IMR-90 (cell line): ENCODE results near the gene DKK2.
A peak's percentile ranks its signal among the peaks of the same experiment; 100 is the strongest.

Experiments used
- CEBPB ChIP-seq: IDR thresholded peaks from 2 replicates; pipeline ENCODE4 v1.6.1; 2012; ENCODE audit warnings: low read depth, low read length, improper control_type of control experiment
- CHD1 ChIP-seq: IDR thresholded peaks from 2 replicates; pipeline ENCODE4 v1.6.1; 2012; ENCODE audit warnings: low read depth, low read length, improper control_type of control experiment
- CTCF ChIP-seq: conservative IDR thresholded peaks from 2 replicates; pipeline ENCODE4 v1.5.1; 2012; ENCODE audit warnings: mild to moderate bottlenecking, low read depth, low read length, improper control_type of control experiment
- ELK1 ChIP-seq: fragments of 150-350 bp; IDR thresholded peaks from 2 replicates; pipeline ENCODE4 v1.6.1; 2016; ENCODE audit warnings: low read depth, mild to moderate bottlenecking, low read length, moderate library complexity, borderline replicate concordance
- MAFK ChIP-seq: IDR thresholded peaks from 2 replicates; pipeline ENCODE4 v1.6.1; 2012; ENCODE audit warnings: low read depth, low read length, improper control_type of control experiment
- MAZ ChIP-seq: IDR thresholded peaks from 2 replicates; pipeline ENCODE4 v1.6.1; 2012; ENCODE audit warnings: low read depth, mild to moderate bottlenecking, low read length, improper control_type of control experiment, moderate library complexity, borderline replicate concordance
- MXI1 ChIP-seq: IDR thresholded peaks from 2 replicates; pipeline ENCODE4 v1.6.1; 2012; ENCODE audit warnings: low read depth, mild to moderate bottlenecking, low read length, moderate library complexity, borderline replicate concordance
- NFE2L2 ChIP-seq: fragments of 150-350 bp; IDR thresholded peaks from 2 replicates; pipeline ENCODE4 v1.6.1; 2016; ENCODE audit warnings: low read depth, mild to moderate bottlenecking, low read length
- POLR2A ChIP-seq: IDR thresholded peaks from 2 replicates; pipeline ENCODE4 v1.6.1; 2012; ENCODE audit warnings: mild to moderate bottlenecking, low read depth, low read length
- RAD21 ChIP-seq: IDR thresholded peaks from 2 replicates; pipeline ENCODE4 v1.6.1; 2012; ENCODE audit warnings: low read length, improper control_type of control experiment
- RFX5 ChIP-seq: IDR thresholded peaks from 2 replicates; pipeline ENCODE4 v1.8.0; 2012; ENCODE audit warnings: low read depth, mild to moderate bottlenecking, low read length, moderate library complexity
- SMC3 ChIP-seq: fragments of 150-350 bp; IDR thresholded peaks from 2 replicates; pipeline ENCODE4 v1.6.1; 2016; ENCODE audit warnings: low read depth, mild to moderate bottlenecking, antibody characterized with exemption, low read length, moderate library complexity
- USF2 ChIP-seq: fragments of 150-350 bp; IDR thresholded peaks from 2 replicates; pipeline ENCODE4 v1.6.1; 2017; ENCODE audit warnings: mild to moderate bottlenecking, antibody characterized with exemption, low read length, low read depth

- TF ChIP-seq ELK1 (no peak), CTCF (peak; percentile 44), USF2 (no peak), SMC3 (0 out of 2 replicates have a peak, but pooled peaks have one; percentile 5), MAZ (no peak), MXI1 (no peak), RFX5 (no peak), POLR2A (no peak), MAFK (no peak), RAD21 (peak; percentile 29), CHD1 (no peak), CEBPB (no peak), NFE2L2 (no peak)
Observed at GRCh38 chr4:107037199-107037584, 1.1 kb upstream of the DKK2 start.
